ENCODE data around the gene NUB1.

The NUB1 gene

DNA sequence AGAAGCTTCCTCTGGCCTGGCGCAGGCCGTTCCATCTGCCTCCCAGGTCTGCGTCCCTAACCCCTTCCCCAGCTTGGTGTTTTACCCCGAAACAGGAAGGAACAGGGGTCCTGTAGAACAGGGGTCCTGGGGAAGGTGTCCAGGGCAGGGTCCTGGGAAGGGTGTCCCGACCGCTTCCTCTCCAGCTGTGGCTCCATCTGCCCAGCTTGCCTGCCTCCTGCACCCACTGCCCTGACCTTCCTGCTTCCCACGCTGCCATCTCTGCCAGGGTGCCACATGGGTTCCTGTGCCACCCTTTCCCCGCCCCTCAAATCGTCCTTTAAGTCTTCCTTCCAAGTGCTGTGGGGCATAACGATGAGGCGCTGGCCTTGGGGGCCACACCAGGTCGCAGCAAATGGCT, 35.8 kb downstream of the NUB1 start:
- TF ChIP-seq, protein P1, sequence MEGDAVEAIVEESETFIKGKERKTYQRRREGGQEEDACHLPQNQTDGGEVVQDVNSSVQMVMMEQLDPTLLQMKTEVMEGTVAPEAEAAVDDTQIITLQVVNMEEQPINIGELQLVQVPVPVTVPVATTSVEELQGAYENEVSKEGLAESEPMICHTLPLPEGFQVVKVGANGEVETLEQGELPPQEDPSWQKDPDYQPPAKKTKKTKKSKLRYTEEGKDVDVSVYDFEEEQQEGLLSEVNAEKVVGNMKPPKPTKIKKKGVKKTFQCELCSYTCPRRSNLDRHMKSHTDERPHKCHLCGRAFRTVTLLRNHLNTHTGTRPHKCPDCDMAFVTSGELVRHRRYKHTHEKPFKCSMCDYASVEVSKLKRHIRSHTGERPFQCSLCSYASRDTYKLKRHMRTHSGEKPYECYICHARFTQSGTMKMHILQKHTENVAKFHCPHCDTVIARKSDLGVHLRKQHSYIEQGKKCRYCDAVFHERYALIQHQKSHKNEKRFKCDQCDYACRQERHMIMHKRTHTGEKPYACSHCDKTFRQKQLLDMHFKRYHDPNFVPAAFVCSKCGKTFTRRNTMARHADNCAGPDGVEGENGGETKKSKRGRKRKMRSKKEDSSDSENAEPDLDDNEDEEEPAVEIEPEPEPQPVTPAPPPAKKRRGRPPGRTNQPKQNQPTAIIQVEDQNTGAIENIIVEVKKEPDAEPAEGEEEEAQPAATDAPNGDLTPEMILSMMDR (IDR thresholded peaks at IDR 0.05; ENCODE audit: control insufficient read depth, insufficient read depth, low read depth, low read length, missing control alignments) = no peak
- DNase-seq (ENCODE audit: low read depth) = no peak

DNA sequence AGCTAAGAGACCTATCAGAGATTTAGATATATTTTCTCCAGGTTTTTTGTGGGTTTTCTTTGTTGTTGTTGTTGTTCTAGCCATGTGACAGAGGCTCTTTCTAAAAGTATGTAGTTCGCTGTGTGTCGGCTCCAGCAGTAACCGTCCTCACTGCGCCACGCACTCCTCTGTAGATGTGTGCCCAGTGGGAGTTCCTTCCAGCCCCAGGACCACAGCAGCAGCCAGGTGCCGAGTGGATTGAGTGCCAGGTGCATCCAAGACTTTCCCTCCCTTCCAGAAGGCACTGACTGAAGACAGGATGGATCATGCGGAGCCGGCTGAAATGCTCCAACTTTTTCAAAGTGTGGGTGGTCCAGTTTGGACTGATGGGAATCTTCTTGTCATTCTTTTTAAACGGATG, 36.4 kb downstream of the NUB1 start:
- DNase-seq (ENCODE audit: low read depth) = no peak
- TF ChIP-seq, protein P1 (IDR thresholded peaks at IDR 0.05; ENCODE audit: control insufficient read depth, insufficient read depth, low read depth, low read length, missing control alignments) = no peak
- H3K4me3 ChIP-seq (ENCODE audit: control insufficient read depth, low read depth, low read length) = no peak overlapping the region

More for the DNA sequence above, 35.8 kb downstream of the NUB1 start:
- H3K4me3 ChIP-seq (ENCODE audit: control insufficient read depth, low read depth, low read length) = no peak overlapping the region

DNA sequence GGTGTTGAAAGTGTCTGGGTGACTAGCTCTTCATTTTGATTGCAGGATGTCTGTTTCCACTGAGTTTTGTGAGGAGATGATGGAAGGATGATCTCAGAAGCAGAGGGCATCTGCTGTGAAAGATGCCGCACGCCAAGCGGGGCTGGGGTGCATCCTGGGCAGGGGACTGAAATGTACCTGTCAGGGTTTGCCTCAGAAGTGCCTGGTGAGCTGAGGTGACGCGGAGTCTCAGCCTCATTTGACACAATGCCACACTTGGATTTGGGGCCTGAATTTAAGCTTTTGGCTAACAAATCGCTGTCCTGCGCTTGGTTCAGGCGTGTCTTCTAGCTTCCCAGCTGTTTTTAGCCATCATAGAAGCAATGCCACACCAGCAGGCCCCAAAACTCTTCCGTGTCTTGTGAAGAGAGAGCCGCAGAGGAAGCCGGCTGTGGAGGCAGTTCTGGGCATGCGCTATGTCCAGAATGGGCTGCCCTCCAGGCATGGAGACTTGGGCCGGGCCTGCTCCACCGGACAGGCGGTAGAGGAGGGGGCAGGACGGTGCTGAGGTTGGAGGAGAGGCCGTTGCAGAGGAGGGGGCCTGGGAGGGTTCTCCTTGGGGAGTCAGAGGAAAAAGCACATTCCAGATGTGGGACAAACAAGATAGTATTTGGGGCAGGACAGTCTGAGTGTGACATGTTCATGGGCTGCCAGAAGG, 37.0 kb downstream of the NUB1 start:
- DNase-seq (ENCODE audit: low read depth) = no peak
- TF ChIP-seq, protein P1 (IDR thresholded peaks at IDR 0.05; ENCODE audit: control insufficient read depth, insufficient read depth, low read depth, low read length, missing control alignments) = no peak
- no peak overlapping the region for H3K4me3 ChIP-seq (ENCODE audit: control insufficient read depth, low read depth, low read length)

DNA sequence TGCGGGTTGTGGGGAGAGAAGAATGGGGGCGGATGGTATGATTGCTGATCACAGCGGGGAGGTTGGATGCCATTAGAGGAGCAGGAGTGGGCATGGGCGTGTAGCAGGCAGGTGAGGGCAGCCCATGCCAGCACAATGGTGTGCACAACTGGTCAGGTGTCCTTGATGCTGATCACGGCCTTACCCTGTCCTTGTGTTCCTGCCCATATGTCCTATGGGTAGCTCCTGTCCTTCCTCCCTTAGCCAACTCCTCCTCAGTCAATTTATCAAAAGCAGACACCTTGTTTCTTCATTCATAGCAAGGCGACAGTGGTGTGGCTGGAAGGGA, 37.5 kb downstream of the NUB1 start:
- DNase-seq (ENCODE audit: low read depth) = no peak
- H3K4me3 ChIP-seq (ENCODE audit: control insufficient read depth, low read depth, low read length) = no peak overlapping the region
- TF ChIP-seq, protein P1 (IDR thresholded peaks at IDR 0.05; ENCODE audit: control insufficient read depth, insufficient read depth, low read depth, low read length, missing control alignments) = no peak

DNA sequence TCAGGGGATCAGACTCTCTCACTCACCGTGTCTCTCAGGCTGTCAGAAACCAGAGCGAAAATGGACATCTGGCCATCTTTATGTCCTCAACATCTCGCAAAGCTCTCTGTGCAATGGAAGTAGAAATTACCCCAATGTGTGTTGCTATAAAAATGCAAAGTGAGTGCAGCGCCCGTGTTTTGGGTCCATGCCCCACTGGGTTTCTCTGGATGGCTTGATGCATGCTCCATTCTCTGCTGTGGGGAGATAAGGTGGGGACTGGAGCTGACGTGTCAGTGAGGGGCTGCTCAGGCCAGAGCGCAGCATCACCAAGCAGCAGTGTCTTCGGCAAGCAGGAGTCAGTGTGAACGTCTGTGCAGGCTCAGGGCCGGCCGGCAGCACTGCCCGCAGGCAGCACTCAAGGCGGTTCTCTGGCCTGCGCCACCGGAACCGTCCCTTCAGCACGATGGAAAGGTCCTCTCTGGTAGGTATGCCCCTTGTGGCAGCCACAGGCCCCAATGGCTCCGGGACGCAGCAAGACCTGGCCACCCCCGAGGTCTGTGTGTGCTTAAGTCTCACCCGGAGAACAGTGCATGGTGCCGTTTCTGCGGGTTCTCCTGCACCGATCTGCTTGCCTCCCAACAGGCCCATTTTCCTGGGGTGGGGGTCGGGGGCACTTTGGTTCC, 38.1 kb downstream of the NUB1 start:
- TF ChIP-seq, protein P1 (IDR thresholded peaks at IDR 0.05; ENCODE audit: control insufficient read depth, insufficient read depth, low read depth, low read length, missing control alignments) = no peak
- H3K4me3 ChIP-seq (ENCODE audit: control insufficient read depth, low read depth, low read length) = no peak overlapping the region
- no peak for DNase-seq (ENCODE audit: low read depth)

DNA sequence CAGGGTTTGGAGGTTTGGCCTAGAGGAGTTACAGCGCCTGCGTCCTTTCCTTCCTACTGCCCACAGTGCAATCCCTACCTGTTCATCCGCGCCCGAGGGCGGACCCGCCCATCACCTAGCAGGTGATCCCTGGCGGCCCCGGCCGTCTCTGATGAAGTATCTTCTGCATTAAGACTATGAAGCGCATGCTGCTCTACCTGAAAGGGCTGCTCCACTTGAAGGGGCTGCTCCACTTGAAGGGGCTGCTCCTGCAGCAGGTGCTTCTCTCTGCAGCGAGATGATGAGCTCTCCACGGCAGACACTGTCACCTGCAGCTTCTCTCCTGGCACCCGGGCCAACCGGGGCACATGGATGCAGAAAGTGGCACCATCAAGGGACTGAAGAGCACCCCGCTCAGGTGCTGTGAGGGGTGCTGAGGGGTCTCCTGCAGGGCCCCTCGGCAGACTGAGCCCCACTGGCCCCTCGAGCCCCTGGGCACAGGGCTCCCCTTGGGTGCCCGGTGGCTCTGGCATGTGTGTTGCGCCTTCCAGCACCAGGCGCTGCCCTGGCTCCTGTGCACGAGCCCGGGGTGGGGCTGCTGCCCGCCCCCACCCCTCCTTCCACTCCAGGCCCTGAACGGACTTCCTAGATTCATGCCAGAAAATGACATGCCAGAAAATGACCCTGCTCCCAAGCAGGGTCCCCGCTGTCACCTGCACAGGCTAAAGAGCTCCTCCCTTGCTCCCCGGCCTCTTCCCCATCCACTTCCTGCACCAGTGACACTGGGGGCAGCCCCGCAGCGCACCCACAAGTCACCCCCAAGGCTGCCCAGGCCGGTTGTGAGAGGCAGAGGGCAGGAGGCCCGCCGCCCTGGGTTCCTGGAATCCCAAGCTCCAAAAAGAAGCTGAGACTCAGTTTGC, 38.8 kb downstream of the NUB1 start:
- TF ChIP-seq, protein P1 (IDR thresholded peaks at IDR 0.05; ENCODE audit: control insufficient read depth, insufficient read depth, low read depth, low read length, missing control alignments) = no peak
- DNase-seq (ENCODE audit: low read depth) = no peak
- H3K4me3 ChIP-seq (ENCODE audit: control insufficient read depth, low read depth, low read length) = no peak overlapping the region

All from AG09309 (cell line).